Astrocyte of the hippocampus (primary cell): ENCODE results near the gene MPZL1.
A peak's percentile ranks its signal among the peaks of the same experiment; 100 is the strongest.

Experiments used
- DNase-seq: peaks from one replicate; pipeline ENCODE4 v3.0.0; 2011; ENCODE audit warnings: low read depth, low spot score

The MPZL1 gene

DNA sequence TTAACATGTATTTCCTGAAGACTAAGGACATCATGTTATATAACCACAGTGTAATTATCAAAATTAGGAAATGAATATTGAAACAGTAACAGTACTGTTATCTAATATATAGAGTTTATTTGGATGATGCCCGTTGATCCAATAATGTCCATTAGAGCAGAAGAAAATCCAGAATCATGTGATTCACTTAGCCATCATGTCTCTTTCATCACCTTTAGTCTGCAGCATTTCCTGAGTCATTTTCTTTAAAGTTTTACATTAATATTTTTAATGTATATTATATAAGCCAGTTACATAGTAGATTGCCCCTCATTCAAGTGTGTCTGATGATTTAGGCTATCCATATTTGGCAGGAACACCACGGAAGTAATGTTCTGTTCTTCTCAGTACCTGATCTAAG is 28.9 kb downstream of the MPZL1 start:
- no peak for DNase-seq

DNA sequence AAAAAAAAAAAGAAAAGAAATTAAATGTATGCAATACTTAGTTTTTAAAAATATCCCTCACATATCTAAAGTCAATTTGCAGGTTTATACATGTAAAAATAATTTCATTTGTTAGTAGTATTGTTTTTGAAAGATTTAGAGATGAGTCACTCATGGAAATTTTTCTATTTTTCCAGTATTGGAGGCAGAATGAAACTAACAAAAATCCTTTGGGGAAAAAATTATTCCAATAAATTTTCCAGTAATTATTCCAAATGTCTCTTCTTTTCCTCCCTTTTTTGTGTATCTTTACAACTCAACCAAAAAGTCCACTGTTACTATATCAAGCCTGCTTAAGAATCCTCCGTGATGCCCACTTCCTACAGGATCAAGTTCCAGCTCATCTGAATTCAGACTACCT is 29.9 kb downstream of the MPZL1 start:
- no peak for DNase-seq

DNA sequence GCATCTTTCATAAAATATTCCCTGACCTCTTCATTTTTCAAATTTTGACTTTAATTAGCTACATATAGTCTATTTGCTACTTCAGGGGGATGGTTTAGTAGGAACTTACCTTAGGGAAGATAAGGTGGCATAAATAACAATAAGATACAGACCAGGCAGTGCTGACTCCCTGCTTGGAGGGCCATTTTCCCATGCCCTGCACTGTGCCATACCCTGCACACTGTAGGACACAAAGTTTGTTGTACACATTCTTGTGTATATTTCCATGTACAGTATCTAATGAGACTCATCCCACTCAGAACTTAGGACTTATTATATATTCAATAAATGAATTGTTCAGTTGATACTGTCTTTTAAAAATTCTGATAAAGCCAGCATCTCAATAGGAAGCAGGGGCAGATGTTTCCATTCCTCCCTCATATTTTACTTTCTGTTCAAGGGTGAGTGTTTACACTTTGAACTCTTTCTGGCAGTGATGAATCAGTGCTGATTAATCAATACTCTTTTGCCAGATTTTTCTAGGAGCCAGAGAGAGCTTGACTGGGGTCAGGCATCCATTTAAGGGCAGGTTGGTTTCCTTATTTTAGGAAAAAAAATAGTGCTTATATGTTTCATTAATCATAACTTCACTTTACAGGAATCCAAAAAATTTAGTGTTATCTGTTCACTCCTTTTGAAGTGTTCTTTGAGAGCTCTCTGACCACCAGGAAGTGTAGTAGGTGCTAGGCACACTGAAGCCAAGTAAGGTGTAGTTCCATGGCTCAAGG is 30.6 kb downstream of the MPZL1 start:
- DNase-seq = no peak

DNA sequence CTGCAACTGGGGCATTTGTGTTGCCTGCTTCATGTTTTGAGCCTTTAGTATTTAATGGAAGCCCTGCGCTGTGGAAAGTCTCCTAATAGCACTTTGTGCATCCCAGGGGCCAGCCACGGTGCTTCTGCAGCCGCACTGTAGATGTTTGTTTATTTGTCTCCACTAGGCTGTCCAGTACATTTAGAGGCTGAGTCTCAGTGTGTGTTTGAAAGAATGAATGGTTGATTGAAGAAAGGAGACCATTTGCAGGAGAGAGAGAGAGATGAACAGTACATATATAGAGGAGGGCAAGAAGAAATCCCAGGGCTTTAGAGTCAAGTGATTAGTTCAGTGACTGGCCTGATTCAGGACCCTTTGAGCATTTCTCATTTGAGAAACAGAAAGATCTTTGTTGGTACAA is 33.9 kb downstream of the MPZL1 start:
- DNase-seq = no peak

DNA sequence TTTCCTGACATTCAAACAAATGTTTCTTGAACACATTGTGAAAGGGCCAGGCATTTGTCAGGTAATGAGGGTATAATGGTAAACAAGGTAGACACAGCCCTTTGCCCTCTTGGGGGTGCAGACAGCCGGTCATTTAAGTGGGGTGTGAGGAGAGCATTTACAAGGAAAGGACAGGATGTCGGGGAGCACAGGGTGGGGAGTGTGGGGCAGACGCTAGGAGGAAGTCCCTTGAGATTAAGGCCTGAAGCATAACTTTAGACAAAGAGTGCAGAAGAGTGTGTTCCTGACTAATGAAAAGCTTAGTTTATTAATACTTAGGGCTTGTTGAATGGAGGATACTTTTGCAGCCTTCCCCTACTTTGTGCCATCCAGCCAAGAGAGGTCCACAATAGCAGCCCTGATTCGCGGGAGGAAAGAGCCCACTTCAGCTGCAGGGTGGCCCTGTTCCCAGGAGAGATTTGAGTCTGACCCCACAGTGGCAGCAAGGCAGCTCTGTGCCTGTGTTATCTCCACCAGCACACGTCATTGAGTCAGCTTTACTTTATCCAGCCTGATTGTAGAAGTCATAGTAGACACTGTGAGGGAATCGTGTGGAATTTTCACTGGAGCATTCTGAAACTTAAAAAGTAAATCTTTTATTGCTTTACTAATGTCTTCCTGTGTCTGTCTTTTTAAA is 35.1 kb downstream of the MPZL1 start:
- peak; percentile 13 for DNase-seq

DNA sequence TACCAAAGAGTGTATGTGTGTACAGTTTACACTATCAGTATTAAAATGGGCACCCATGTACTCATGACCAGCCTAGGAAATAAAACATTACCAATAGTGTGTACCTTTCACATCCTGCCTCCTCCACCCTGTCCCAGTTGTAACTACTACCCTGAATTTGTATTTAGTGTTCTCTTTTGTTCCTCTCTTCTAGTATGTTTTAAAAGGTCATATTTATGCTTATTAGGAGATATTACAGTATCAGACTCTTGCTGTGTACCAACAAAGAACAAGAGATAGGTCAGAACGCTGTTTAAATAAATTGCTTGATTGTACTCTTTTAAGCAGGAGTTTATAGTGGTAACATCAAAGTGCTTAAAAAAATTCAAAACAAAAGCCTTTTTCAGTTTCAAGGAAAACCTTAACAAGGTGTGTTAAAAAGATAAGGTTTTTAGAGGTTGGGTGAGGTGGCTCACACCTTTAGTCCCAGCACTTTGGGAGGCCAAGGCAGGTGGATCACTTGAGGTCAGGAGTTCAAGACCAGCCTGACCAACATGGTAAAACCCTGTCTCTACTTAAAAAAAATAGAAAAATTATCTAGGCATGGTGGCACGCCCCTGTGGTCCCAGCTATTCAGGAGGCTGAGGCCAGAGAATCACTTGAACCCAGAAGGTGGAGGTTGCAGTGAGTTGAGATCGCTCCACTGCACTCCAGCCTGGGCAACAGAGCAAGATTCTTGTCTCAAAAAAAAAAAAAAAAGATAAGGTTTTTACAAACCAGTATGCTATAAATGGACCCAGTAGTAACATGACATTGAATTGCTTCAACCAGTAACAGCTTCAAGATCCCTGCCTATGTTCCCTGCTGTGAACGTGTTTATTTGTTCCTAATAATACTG is 35.9 kb downstream of the MPZL1 start:
- DNase-seq = no peak

DNA sequence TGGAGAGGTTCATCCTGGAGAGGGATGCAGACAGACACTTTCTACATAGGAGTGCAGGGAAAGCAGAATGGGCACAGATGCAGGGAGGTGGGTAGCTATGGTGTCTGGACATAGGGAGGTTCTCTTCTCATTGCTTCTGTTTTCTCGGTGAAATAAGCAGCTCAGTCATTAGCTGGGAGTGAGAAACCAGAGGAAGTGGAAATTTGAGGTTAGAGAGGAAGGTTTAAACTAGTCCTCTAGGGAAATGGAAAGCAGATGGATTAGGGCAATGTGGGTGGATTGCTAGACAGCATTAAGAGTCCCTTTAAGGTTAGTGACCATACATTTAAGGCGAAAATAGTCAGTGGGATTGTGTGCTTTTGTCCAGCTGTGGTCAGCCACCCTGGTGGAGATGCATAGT is 39.6 kb downstream of the MPZL1 start:
- DNase-seq = no peak

DNA sequence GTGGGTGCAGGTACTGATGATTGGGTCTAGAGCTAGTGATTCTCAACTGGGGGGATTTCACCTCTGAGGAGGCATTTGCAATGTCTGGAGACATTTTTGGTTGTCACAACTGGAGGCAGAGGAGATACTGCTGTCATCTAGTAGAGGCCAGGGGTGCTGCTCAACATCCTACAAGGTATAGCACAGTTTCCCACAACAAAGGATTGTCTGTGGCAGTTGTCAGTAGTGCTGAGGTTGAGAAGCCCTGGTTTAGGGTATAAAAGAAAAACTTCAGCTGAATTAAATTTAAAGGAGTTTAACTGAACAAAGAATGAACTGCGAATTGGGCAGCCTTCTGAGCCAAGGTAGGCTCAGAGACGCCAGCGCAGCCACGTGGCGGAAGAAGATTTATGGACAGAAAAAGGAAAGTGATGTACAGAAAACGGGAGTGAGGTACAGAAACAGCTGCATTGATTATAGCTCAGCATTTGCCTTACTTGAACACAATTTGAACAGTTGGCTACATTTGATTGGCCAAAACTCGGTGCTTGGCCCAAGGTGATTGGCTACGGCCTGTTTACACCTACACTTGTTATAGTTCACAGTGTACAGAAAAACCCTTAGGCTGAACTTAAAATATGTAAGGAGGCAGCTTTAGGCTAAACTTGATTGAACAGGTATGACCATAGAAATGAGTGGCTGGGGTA is 40.4 kb downstream of the MPZL1 start:
- DNase-seq = no peak

DNA sequence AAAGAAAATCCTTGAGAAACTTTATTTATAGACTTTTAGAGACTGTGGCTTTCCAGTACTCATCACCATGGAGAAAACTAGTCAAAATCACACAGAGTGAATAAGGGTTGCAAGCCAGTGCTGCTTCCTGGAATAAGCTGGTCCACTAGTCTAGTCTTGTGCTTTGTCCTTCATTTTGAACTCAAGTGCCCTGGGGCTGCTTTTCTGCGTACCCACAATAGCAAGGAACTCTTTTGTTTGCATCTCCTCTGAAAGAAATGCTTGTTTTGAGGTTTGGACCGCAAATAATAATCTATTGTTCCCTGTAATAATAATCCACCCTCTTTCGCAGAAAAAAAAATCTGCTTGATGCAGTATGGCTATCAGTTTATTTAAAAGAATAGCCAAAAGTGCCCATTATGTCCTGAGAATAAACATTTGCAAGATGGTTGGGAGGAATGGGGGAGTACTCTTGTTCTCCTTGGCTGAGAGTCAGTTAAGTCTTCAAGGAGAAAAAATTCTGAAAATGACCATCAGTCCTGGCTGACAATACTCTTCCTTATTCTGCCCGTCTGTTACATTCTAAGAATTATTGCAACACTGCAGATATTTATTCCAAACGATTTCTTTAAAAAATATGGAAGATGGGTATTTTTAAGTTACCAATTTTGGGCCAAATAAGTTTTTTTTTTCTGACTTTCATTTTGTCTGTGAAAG is 41.9 kb downstream of the MPZL1 start:
- DNase-seq = peak; percentile 38

DNA sequence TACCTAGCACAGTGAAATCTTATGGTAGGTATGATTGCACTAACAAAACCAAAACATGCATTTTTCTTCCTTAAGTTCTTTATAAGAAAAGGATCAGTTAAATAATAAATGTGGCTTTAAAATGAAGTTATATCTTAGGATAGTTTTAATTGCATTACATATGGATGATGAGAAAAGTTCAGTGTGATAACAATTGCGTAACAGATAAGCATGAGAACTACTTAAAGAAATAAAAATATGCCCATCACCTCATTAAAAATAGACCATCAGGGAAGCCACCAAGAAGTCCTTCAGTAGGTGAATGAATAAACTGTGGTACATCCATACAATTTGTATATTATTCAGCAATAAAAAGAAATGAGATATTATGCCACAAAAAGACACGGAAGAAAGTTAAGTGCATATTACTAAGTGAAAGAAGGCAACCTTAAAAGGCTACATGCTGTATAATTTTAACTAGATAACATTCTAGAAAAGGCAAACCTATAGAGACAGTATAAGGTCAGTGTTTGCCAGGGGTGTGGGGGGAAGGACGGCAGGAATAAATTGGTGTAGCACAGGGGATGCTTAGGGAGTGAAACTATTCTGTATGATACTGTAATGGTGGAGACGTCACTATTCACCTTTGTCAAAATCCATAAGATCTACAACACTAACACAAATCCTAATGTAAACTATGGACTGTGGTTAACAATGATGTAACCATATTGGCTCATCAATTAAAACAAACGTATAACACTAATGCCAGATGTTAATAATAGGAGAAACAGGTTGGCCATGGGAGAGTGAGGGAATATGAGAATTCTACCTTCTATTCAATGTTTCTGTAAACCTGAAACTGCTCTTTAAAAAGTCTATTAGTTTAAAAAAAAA is 42.9 kb downstream of the MPZL1 start:
- no peak for DNase-seq

DNA sequence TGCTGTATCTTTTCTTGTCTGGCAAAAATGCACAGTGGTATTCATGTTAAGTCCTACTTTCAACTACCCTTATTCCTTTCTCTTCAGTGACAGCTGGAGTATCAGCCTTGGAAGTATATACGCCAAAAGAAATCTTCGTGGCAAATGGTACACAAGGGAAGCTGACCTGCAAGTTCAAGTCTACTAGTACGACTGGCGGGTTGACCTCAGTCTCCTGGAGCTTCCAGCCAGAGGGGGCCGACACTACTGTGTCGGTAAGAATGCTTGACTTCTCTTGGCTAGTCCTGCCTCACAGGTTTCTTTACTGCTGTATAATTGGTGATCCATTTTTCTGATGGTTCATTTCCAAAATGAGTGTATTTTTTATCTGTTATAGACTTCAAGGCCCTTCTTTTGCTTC is 43.7 kb downstream of the MPZL1 start:
- DNase-seq = no peak

DNA sequence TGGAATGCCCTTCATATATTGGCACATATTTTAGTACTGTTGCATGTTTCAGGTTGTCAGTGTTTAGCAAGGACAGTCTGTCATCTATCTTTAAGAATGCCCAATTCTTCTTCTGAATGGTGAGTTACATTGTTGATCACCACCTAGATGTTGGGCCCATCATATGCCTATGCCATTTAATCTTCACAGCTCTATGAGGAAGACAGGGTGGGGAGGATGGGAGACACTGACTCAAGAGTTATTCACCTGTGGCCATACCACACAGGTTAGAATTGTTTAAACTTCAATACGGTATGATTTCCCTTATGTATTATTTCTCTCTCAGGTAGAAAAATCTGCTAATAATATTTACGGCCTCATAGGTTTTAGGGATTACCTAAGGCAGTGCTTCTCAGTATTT is 44.8 kb downstream of the MPZL1 start:
- no peak for DNase-seq

DNA sequence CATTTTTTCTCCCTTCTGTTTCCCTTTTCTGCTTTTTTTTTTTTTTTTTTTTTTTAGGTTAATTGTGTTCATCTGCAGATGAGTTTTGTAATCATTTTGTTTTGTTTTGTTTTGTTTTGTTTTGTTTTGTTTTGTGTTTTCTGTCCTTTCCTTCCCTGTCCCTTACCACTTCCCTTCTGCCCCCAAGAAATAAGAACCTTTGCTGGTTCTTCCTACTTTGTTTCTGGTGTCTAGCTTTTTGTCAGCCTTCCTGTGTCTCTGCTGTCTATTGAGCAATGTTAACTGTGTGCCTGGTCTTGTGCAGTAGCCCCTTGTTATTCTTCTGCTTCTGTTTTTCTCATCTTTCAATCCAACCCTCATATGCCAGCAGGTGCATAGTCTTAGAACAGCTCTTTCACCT is 46.0 kb downstream of the MPZL1 start:
- no peak for DNase-seq

DNA sequence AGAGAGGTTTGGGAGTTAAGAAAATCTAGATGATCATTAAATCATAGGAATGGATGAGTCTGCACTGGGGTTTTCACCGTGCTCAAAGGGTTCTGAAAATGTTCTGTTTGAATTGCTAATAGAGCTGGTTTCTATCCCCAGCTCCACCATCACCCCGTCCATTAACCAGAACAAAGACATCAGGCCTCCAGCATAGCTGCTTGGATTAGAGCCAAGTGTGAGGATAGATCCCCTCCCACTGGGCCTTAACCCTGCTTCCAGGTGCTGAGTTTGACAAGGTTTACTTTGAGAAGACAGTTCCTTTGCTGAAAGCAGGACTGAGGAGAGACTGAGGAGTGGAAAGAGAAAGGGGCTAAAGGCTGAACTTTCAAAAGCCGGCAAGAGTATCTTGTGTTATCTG is 48.3 kb downstream of the MPZL1 start:
- DNase-seq = no peak

DNA sequence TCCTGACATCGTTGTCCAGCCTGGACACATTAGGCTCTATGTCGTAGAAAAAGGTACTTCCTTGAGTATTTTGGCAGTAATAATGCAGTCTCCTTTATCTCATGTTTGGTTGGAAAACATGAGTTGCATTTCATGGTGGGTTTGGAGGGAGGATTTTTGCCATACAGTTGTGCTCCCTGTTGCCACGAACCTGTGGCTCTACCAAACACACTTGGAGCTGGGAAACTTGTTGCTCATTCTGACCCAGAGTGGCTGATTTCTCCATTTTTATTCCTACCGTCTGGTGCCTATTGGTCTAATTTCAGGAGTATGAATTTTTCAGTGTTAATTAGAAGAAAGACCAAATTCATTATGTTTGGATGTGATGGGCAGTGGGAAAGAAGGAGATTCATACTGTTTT is 50.7 kb downstream of the MPZL1 start:
- no peak for DNase-seq

DNA sequence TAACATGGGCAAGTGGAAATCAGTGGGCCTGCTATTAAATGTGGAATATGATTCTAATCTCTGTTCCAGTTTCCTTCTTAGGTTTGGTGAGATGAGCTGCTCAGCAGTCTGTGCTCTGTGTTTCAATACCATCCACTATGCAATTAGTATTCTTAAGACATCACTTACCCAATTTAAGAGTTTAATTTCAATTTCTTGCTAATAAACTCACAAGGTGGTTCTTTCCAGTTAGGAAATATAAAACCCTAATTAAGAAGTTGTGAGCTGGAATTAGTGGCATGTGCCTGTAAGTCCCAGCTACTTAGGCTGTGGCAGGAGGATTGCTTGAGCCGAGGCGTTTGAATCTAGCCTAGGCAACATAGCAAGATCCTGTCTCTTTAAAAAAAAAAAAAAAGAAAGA is 51.7 kb downstream of the MPZL1 start:
- no peak for DNase-seq

DNA sequence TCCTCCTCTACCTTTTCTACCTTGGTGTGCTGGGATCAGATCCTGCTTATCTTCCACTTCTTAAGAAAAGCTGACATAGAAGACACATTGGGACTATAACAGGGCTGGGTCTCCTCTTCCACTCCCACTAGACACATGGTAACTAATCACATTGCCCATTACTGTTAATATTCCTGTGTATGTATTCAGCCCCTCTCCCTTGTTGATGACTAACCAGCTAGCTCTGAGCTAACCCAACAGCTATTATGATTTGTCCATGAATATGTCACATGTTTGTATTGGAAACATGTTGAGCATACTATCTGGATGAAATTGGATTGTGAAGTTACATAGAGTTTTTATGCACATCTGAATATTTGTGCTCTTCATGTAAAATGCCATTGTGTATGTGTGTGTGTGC is 52.9 kb downstream of the MPZL1 start:
- DNase-seq = no peak

DNA sequence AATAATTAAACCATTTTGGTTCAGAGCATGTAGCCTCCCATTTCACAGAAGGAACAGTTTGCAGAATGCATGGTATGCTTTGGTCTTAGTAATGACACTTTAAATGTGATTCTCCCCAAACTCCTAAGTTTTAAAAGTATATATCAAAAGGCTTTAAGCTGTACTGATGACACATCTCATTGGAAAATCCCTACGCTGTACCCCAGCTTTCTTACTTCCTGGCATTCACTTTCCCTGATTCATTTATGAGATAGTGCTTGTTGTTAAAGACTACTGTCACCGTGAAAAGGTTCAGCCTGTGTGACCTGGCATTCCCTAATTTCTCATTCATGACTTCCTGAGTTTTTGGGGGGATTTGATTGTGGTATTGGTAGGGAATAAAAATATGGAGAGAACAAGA is 53.4 kb downstream of the MPZL1 start:
- no peak for DNase-seq

DNA sequence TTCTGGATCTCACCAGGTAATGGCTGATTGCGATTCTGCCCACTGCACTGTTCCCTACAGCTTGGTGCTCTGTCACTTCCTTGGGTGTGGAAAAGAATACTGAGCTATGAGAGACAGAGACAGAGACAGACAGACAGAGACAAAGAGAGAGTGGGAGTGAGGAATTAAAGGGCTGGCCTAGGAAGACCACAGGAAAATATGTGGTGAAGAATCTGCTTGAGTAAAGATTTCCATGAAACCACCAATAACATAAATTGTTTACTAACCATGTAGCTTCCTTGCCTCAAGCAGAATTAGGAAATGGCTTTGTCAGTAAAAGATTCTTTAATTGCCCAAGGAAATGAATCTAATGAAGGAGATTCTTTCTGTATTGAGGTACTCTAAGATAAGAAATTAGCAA is 54.4 kb downstream of the MPZL1 start:
- peak; percentile 55 for DNase-seq

DNA sequence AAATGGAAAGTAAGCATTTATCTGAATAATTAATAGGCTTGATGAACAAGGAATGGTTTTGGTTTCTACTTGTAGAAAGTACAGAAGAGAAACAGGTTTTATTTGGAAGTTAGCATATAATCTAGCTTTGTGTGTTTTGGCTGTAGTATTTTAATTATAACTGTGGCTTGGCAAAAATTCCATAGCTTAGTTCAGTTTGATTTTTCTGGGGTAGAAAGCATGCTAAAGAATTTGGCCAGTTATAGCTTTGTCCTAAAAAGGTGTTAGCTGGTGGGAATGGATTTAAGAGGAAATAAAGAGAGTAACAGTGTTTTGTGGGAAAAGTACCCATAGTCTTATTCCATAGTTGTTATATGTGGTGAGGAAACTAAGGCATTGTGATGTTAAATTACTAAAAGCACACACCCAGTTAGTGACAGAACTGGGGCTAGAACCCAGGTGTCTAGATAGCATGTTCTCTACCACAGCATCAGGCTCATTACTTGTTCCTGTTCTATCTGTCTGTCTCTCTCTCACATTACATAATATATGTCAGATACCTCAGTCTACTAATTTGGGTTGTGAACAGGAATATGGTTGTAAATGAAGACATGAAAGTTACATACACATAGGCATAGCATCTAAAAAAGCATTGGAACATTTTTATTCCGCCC is 55.0 kb downstream of the MPZL1 start:
- peak; percentile 55 for DNase-seq
